Gastroesophageal sphincter (tissue), 3 donors: ENCODE results near the gene RAI1.

Experiments used
- CTCF ChIP-seq, 4 experiments: fragments of 200-600 bp in 2 of 4; fragments of 450-650 bp in 2 of 4; sonication (generic) in 1 of 4; IDR thresholded peaks; one replicate each; pipeline ENCODE4 v1.5.1; 2017 to 2019; ENCODE audit warnings: antibody characterized with exemption in 4 of 4, mild to moderate bottlenecking in 2 of 4, moderate library complexity in 2 of 4
- POLR2AphosphoS5 ChIP-seq: sonication (generic); formaldehyde crosslinking; IDR thresholded peaks from one replicate; pipeline ENCODE4 v1.6.1; 2017; ENCODE audit warnings: antibody characterized with exemption

GRCh38 chr17:17832032-17832363, 150.7 kb downstream of the RAI1 start:
- TF ChIP-seq POLR2AphosphoS5 (no peak), CTCF (IDR thresholded peaks at IDR 0.05) (no peak)
